NCI-H146 treated with DMSO at 0.1 percent for 48 hours (cell line): ENCODE measurements around the gene AMIGO2.
A peak's percentile ranks its signal among the peaks of the same experiment; 100 is the strongest.
"Not testable (repeated sequence)": the region's sequence is repeated elsewhere in the genome, so short reads cannot be mapped to it uniquely, and the experiment has no call there.

Source experiments
- DNase-seq: peaks from one replicate; lab custom pipeline; 2025; ENCODE audit not compliant: unreplicated experiment; lab: John Stamatoyannopoulos, UW

AMIGO2 gene

GRCh38 chr12:47079468-47079980 is at the start of gene AMIGO2, which contains the start of gene PCED1B:
AMIGO2 (minus strand) TSS chr12:47079959; CDS start chr12:47079002, 957 bp downstream.
PCED1B (plus strand) TSS chr12:47079621; CDS start chr12:47235064, 155,443 bp downstream.
- DNase-seq = peak; percentile 24

- no peak for DNase-seq
Measured at GRCh38 chr12:47126246-47126645, 46.5 kb upstream of the AMIGO2 start.

GRCh38 chr12:47124451-47124850 is 44.7 kb upstream of the AMIGO2 start:
- DNase-seq = no peak

GRCh38 chr12:47123730-47124129 is 44.0 kb upstream of the AMIGO2 start:
- DNase-seq = no peak

- DNase-seq = no peak
Measured at GRCh38 chr12:47122602-47123001, 42.8 kb upstream of the AMIGO2 start.

GRCh38 chr12:47121146-47121545 is 41.4 kb upstream of the AMIGO2 start:
- DNase-seq = no peak

- no peak for DNase-seq
Measured at GRCh38 chr12:47120736-47121135, 41.0 kb upstream of the AMIGO2 start.

- DNase-seq = not testable (repeated sequence)
Measured at GRCh38 chr12:47117305-47117704, 37.5 kb upstream of the AMIGO2 start.

- DNase-seq = no peak
Measured at GRCh38 chr12:47114481-47114892, 34.7 kb upstream of the AMIGO2 start.

GRCh38 chr12:47112679-47113078 is 32.9 kb upstream of the AMIGO2 start:
- no peak for DNase-seq

- DNase-seq = no peak
Measured at GRCh38 chr12:47111854-47112253, 32.1 kb upstream of the AMIGO2 start.

- no peak for DNase-seq
Measured at GRCh38 chr12:47111392-47111778, 31.6 kb upstream of the AMIGO2 start.

- no peak for DNase-seq
Measured at GRCh38 chr12:47110718-47111391, 31.1 kb upstream of the AMIGO2 start.

- no peak for DNase-seq
Measured at GRCh38 chr12:47110011-47110541, 30.3 kb upstream of the AMIGO2 start.

GRCh38 chr12:47107926-47108325 is 28.2 kb upstream of the AMIGO2 start:
- peak; percentile 10 for DNase-seq

GRCh38 chr12:47107446-47107845 is 27.7 kb upstream of the AMIGO2 start:
- DNase-seq = no peak

GRCh38 chr12:47105914-47106674 is 26.3 kb upstream of the AMIGO2 start:
- DNase-seq = peak; percentile 55

- no peak for DNase-seq
Measured at GRCh38 chr12:47102845-47103651, 23.3 kb upstream of the AMIGO2 start.

GRCh38 chr12:47102406-47102805 is 22.6 kb upstream of the AMIGO2 start:
- DNase-seq = no peak

GRCh38 chr12:47100160-47100559 is 20.4 kb upstream of the AMIGO2 start:
- no peak for DNase-seq

- DNase-seq = no peak
Measured at GRCh38 chr12:47099610-47100009, 19.9 kb upstream of the AMIGO2 start.
